HK-2 (cell line): Measurements from ENCODE around the gene UNC45A.

ENCODE experiments used
- DNase-seq: peaks from one replicate; pipeline ENCODE4 v3.0.0-alpha.2; 2018; ENCODE audit not compliant: unreplicated experiment

UNC45A gene

DNA sequence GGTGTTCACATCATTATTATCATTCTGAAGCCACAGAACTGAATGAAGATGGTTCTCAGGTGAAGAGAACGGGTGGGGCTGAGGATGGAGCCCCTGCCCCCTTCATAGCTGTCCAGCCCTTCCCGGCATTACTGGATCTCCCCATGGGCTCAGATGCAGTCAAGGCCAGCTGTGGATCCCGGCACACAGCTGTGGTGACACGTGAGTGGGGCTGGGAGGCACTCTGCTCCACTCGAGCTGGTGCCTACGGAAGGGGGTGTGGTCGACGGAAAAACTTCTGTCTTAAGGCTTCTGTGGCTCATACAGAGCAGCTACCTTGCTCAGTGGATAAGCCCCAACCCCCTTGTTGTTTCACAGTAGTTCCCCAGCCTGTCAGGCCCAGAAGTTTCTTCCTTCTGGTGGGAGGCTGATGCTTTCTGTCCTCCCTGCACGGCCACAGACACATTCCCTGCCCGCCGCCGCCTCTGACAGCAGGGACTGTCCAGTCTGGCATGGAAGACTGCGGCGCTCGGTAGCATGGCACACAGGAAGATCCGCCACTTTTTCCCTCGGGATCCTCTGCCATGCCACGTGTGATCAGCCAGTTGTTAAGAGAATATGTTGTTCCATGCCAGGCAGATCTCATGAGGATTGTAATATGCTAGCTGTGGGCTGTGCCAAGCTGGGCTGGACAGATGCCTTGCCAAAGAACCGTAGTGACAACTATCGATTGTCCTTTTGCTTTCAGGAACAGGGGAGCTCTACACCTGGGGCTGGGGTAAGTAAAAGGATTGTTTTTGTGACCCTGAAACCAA lies 25.4 kb downstream of the UNC45A start:
- DNase-seq = no peak

DNA sequence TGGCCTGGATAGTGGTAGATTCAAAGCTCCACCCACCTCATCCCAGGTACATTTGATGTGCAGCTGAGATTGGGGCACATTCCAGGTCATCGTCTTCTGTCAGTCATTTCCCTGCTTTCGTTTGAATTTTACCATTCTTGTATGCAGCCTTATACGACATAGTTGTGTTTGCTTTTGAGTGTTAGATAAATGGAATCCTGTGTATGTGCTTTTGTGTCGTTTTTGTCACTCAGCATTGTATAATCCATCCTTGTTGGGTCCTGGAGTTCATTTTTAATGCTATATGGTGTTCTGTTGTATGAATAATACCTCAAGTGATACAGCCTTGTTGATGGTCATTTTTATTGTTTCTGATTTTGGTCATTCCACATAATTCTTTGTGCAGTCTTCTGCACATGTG lies 26.9 kb downstream of the UNC45A start:
- no peak for DNase-seq

- no peak for DNase-seq
Measured at GRCh38 chr15:90966262-90966661, 31.2 kb downstream of the UNC45A start.

GRCh38 chr15:90967206-90967605 lies 32.1 kb downstream of the UNC45A start:
- no peak for DNase-seq

DNA sequence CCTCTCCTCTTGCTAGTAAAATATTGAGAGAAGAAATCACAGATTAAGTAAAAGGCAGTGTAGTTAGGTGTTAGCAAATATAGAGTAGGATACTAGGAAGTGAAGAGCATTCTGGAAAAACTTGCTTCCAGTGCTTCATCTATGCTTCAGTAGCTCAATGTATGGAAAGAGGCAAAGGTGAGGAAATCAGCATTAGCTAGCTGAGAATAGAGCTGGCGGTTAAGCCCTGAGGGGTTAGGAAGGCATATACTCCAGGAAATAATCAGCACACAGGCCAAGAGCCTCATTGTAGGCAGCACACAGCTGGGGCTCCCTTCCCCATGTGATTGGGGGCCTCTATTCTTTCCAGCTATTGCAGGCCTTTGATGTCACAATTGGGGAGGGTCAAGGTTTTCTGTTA lies 33.3 kb downstream of the UNC45A start:
- no peak for DNase-seq

DNA sequence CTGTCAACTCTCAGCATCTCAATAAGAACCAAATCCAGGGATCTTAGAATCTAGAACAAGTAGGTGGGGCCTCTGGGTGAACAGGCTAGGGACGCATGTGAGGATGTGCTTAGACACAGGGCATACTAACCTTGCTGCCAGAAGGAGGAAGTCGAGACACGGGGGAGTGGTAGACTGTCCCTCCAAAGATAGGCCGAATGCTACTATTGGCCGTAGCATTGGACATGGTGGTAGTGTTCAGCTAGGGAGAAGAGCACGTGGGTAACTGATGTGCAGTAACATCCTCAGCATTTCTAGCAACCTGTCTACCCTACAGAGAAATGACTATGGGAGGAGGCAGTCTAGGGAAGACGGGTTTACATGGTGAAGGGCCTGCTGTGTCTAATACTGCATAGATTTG lies 35.2 kb downstream of the UNC45A start:
- DNase-seq = no peak

GRCh38 chr15:90972133-90972532 lies 37.0 kb downstream of the UNC45A start:
- DNase-seq = no peak

DNA sequence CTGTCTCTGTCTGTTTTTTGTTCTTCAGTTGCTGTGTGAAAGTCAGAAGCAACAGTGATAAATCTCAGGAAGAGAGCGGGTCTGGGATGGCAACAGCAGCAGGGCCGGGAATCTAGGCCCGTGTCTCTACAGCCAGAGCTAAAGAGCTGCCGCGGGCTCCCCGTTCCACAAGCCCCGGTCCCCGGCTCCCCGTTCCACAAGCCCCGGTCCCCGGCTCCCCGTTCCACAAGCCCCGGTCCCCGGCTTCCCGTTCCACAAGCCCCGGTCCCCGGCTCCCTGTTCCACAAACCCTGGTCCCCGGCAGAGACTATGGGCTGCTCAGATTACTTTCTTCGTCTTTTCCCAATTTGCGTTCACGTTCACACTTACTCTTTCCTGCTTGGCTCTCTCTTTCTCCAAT lies 39.1 kb downstream of the UNC45A start:
- no peak for DNase-seq

GRCh38 chr15:90979582-90979981 lies 44.5 kb downstream of the UNC45A start:
- DNase-seq = no peak

DNA sequence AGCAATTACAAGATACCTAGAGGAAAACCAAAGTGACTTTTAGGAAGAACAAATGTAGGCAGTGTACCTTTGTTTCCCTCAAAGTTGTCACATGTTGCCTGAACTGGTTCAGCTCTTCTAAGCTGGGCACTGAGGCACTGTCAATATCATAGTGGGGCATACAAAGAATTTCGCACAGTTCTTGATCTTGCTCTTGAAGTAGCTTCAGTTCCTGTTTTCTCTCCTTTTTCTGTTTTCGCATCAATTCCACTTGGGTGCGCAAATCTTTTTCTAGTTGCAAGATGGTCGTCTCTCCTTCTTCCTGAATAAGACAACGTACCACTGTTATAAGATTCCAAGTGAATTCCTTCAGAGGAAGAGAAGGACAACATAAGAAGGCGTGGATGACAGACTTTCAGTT lies 46.6 kb downstream of the UNC45A start:
- no peak for DNase-seq

DNA sequence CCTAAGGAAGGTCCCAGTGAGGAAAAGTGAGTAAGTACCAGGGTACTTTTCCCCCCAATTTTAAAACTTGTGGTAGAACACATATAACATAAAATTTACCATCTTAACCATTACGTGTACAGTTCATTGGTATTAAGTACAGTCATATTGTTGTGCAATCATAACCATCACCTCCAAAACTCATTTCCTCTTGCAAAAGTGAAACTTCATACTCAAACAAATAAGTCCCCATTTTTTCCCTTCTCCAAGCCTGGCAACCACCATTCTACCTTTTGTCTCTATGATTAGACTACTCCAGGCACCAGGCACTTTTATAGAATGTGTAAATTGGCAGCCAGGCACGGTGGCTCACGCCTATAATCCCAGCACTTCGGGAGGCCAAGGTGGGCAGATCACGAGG lies 47.0 kb downstream of the UNC45A start:
- DNase-seq = no peak

DNA sequence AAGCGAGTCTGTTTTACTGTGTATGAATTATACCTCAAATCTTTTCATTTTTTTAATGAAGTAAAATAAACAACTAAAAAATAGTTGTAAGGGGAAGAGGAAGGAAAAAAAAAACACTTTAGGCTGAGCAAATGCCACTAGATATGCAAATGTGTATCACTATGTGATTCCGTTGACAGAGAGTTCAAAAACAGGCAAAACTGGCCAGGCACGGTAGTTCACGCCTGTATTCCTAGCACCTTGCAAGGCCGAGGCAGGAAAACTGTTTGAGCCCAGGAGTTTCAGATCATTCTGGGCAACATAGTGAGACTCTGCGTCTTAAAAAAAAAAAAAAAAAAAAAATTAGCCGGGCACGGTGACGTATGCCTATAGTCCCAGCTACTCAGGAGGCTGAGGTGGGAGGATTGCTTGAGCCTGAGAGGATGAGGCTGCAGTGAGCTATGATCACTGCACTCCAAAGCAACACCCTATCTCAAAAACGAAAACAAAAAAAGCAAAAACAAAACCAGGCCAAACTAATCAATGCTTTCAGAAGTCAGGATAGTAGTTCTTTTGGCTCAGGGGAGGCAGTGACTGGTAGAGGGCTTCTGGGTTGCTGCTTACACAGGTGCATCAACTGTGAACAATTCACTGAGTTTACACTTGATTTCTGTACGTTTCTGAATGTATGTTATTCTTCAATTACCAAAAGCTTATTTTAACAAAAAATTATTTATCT lies 51.9 kb downstream of the UNC45A start:
- no peak for DNase-seq

- no peak for DNase-seq
Measured at GRCh38 chr15:90987561-90988141, 52.6 kb downstream of the UNC45A start.

DNA sequence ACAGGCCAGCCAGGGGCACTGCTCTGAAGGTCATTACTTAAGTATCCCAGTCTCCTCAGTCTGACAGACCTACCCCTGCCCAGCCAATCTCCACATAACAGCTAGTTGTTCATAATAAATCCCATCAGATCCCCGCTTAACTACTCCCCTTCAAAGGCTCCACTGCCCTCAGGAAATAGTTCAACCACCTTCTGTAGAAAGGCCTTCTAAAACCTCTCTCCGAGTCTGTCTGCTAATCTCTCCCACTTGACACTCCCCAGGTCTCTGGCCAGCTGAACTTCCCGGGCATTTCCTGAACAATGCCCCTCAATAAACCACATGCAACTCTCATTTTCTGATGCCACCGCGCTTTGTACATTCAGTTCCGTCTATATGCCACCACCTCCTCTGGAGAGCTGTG lies 53.2 kb downstream of the UNC45A start:
- DNase-seq = no peak

GRCh38 chr15:90989040-90989768 lies 54.1 kb downstream of the UNC45A start:
- DNase-seq = no peak

DNA sequence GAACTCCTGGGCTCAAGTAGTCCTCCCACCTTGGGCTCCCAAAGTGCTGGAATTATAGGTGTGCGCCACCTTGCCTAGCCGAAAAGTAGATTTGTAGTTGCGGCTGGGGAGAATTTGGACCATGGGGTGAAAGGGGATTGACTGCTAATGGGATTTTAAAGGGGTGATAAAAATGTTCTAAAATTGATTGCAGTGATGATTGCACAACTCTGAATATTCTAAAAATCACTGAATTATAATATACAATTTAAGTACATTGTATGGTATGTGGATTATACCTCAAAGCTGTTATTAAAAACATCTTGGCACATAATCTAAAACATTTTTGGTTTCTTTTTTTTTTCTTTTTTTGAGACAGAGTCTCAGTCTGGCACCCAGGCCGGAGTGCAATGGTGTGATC lies 55.4 kb downstream of the UNC45A start:
- no peak for DNase-seq

- DNase-seq = no peak
Measured at GRCh38 chr15:90991587-90992285, 56.7 kb downstream of the UNC45A start.

DNA sequence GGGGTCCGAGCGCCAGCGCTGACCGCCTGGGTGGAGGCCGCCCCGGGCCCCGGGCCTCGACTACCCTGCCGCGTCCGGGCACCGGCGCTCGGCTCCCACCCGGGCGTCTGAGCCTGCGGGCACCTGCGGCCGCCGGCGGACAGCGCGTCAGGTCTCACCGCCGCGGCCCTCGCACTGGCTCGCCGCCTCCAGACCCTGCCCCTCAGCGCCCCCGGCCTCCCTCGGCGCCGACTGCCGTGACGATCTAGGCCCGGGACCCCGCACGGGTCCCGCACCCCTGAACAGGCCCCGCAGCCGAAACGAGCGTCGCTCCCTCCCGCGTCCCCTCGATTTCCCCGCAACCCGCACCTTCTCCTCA lies 59.0 kb downstream of the UNC45A start:
- peak; percentile 17 for DNase-seq

DNA sequence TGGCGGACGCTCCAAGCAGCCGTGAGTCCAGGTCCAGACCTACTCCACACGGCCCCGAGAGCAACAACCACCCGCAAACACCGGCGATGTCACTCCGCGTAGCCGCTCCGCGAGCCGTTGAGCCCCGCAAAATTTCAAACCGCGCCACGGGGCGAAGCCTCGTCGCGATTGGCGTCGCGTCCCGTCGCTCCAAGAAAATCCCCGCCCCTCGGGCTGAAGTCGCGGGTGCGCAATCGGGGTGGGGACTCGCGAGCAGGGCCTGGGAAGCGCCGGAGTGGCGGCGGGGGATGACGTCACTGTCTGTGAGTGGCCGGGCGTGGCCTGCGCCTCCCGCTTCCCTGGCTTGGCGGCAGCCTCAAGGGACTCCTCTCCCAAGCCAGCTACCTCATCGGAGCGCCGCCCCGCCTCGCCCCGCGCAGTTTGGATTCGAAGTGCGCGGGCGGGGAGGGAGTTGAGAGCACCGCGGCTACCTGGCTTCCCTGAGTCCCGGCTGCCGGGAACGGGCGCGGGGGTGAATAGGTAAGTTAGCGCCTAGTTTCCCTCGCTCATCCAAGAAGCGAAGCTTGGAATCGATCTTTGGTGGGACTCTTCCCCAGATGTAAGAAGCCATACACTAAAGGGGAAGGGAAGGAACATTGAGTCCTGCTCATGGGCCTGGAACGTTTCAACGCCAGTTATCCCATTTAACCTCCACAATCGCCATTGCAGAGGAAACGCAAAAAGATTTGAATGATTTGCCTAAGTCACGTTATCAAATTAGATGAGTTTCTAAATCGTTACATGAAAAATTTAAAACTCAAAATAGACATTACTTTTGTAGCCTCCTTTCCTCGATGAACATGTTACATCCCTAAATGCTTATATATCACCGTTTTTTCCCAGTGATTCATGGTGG lies 59.6 kb downstream of the UNC45A start, which contains the start of gene PRC1:
PRC1 (minus strand) TSS at position 119 of the 895 bp plus-strand sequence; CDS start at position 1, 118 bp downstream.
- DNase-seq = peak; percentile 96

DNA sequence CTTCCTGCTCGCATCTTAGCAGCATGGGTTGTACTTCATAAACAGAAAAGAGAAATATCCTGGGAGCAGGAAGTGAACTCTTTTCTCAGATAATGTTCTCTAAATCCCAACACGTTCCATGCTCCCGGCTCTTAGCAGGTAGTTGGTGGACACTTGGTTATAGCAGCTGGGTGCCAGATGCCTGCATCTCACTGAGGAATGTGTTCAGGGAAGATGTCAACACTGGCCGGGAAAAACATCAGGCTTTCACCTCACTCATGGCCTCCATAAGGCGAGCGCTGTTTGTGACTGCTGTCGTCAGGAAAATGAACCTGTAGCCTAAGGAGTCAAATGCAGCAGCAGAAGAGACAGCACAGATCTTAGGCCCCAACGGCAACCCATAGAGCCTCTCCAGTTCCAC lies 63.7 kb downstream of the UNC45A start:
- no peak for DNase-seq

DNA sequence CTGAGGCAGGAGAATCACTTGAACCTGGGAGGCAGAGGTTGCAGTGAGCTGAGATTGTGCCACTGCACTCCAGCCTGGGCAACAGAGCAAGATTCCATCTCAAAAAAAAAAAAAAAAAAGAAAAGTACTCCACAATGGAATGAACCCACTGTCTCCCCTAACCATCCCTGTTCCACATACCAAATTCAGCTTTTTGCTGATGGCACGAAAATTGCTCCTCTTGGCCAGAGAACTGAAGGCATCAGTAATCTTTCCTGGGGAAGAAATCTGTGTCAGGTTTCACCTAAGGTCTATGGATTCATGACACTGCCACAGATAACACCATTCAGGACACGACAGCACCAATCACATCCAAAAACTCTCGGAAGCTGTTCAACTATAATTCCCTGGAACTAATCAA lies 66.1 kb downstream of the UNC45A start:
- DNase-seq = no peak
